Fibroblast of skin of back (primary cell): Measurements from ENCODE around the gene PPFIBP1. TPM values are rescaled to one million over a fixed set of nuclear protein-coding genes. Genes with fewer than 3 reads are reported as not detected.

Experiments used
- DNase-seq: peaks from one replicate; pipeline ENCODE4 v3.0.0-alpha.2; 2013
- polyA plus RNA-seq, 2 experiments: library from polyadenylated mRNA; unstranded; fragments of 120-200 nt; gene quantifications; one replicate each; pipeline ENCODE4 v1.2.1, GENCODE V29; 2013; ENCODE audit not compliant: insufficient read length in 2 of 2

The PPFIBP1 gene
- 53.2 TPM for polyA plus RNA-seq (2013, experiment 1 of 2; ENCODE audit: insufficient read length)
- 41.2 TPM for polyA plus RNA-seq (2013, experiment 2 of 2; ENCODE audit: insufficient read length)

DNA sequence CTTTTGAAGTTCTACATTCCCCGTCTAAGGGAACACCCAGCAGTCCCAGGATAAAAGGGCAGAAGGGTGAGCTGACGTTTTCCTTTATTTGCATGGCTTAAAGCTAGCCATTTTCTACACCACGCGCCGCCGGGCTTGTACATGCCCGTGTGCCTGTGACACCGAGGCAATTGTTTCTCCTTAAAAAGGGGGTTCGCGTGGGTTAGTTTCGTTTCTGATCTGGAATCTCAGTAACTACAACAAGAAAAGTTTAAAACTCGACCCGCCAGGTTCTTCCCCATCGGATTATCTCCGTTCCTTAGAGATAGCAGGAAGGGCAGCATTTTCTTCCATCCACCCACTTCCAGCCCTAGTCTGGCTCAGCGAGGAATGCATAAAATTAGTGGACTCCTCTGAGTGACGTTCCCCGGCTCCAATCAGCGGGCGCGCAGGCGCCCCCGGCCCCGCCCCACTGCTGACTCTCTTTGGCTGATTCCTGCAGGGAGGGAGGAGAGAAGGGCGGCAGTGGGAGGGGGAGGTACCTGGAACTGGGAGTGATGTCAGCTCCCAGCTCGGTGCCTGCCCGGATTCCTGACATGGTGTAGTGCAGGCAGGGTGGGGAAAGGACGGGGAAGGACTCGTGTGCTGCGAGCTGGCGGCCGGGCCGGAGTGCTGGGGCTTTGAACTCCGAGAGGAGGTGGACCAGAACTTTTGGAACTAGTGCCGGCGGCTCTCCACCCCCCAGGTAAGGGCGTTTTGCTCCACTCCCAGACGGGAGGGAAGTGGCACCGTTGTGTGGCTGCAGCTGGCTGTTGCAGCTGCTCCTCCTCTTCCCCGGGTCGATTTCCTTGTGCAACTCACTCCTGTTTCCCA lies at the start of gene PPFIBP1:
PPFIBP1 (plus strand) TSS at position 565 of the 852 bp plus-strand sequence. CDS start 109,191 bp downstream, outside the sequence.
- peak; percentile 99 for DNase-seq

DNA sequence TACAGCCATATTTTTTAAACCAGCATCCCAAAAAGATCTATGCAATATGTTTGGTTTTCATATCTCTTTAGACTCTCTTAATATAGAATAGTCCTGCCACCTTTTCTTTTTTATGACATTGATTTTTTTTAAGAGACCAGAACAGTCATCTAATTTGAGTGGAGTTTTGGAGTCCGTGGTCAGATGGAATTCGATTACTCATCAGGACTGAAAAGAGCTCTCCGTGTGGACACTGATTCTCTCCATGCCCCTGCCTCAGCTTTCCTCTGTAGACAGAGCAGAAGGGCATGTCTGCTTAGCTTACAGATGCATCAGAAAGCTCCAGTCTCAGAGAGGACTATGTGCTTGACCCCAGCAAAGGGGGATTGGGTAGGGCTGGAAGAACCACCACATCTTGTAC lies 49.7 kb upstream of the PPFIBP1 start:
- DNase-seq = peak; percentile 89

DNA sequence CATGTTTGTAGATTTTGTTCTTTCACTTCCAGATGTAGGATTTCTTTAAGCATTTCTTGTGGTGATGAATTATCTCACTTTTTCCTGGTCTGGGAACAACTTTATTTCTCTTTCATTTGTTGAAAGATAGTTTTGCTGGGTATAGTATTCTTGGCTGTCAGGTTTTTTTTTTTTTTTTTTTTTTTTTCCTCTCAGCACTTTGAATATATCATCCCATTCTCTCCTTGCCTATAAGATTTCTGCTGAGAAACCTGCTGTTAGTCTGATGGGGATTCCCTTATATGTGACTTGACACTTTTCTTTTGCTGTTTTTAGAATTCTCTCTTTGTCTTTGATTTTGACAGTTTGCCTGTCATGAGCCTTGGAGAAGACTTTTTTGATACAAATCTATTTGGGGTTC lies 47.0 kb upstream of the PPFIBP1 start:
- DNase-seq = no peak

DNA sequence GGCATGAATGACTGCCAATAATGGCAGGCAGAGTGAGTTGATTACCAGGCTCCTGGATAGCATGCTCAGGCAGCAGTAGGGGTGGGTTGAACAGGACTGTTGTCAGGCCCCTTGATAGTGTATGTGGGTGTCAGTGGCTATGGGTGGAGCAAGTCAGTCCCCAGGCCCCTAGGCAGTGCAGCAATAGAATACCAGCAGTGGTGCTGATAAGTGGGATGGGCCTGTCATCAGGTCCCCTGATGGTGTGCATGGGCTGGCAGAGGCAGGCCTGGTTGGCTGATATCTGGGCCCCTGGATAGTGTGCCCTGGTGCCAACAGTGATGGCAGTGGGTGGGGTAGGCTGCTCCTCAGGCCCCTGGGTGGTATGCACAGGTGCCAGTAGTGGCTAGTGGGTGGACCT lies 45.1 kb upstream of the PPFIBP1 start:
- no peak for DNase-seq

DNA sequence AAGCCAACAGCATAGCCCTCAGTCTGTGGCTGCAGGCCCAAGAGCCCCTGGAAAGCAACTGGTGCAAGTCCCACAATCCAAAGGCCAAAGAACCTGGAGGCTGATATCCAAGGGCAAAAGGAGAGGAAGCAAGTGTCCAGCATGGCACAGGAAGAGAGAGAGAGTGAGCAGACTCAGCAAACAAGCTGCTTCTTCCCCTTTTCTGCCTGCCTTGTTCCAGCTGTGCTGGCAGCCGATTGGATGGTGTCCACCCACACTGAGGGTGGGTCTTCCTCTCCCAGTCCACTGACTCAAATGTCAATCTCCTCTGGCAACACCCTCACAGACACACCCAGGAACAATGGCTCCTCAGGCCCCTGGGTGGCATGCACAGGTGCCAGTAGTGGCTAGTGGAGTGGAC lies 44.0 kb upstream of the PPFIBP1 start:
- no peak for DNase-seq

DNA sequence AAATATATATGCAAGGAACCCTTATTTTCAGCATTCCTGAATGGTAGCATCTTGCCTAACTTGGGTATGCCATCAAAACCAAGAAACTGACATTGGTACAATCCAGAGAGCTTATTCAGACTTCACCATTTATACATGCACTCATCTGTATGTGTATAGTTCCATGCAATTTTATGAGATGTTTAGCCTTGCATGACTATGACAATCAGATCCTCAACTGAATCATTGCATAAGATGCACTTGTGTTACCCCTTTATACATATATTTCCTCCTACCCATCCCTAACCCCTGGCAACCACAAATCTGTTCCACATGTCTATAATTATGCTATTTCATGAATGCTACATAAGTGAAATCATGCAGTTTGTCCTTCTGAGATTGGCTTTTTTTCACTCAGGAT lies 37.0 kb upstream of the PPFIBP1 start:
- DNase-seq = no peak

GRCh38 chr12:27488479-27488878 lies 35.5 kb upstream of the PPFIBP1 start:
- no peak for DNase-seq

GRCh38 chr12:27491226-27491625 lies 32.8 kb upstream of the PPFIBP1 start:
- no peak for DNase-seq

DNA sequence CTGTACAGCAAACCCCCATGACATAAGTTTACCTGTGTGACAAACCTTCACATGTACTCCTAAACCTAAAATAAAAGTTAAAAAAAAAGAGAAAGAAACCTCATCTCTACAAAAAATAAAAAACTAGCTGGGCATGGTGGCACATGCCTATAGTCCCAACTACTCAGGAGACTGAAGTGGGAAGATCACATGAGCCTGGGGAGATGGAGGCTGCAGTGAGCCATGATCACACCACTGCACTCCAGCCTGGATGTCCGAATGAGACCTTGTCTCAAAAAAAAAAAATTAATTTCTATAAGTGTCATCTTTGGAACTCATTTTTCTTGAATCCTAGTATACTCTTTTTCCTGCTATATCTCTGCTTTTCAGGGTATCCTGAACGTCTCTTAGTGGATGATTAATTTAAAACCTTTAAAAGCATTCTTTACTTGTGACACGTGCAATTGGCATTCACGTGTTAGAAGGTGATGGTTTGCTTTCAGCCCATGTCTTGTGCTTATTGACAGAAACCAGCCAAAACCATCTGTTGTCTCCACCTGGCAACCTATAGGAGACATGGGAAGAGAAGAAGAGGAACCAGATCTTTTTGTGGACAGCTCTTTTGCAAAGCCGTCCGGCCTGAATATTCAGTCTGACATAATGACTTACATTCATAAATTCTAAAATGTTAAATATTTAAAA lies 30.6 kb upstream of the PPFIBP1 start:
- DNase-seq = peak; percentile 15

- no peak for DNase-seq
Observed at GRCh38 chr12:27497446-27497845, 26.6 kb upstream of the PPFIBP1 start.

DNA sequence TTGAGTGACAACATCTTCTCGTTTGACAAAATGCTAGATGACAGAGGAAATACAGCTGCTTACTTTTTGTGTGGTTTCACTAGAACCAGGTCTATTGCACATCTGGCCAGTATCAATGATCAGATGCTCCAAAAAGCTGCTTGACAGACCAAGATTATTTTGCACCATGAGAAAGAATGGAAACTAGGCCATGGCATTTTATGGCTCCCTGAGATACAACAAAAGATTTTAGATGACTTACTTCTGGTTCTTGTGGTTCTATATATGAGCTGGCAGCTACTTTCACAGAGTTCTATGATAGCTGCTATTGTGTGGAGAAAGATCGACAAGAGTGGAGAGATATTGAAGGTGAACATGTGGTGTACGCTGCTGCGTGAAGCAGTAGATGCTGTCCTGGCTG lies 25.9 kb upstream of the PPFIBP1 start:
- no peak for DNase-seq

- DNase-seq = no peak
Observed at GRCh38 chr12:27498761-27499160, 25.2 kb upstream of the PPFIBP1 start.

GRCh38 chr12:27499377-27499776 lies 24.6 kb upstream of the PPFIBP1 start:
- DNase-seq = no peak

- DNase-seq = no peak
Observed at GRCh38 chr12:27500546-27500945, 23.5 kb upstream of the PPFIBP1 start.

DNA sequence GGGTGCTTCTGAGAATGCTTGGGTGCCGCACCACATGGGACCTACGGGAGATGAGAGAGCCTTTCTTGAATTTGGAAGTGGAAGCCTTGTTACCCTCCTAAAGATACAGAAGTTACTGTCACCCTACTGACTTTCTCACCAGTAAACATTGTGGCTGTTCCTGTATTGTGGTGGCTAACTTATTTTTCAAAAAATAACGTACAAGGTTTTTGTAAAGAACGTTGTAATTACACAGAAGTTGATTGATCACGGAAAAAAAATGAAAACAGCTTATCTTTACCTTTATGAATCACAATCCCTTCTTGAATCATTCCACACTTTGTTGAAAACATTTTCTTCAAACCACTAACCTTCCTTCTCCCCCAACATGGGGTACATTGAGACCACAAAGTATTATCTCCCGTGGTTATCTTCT lies 22.0 kb upstream of the PPFIBP1 start:
- DNase-seq = no peak

GRCh38 chr12:27504507-27504906 lies 19.5 kb upstream of the PPFIBP1 start:
- DNase-seq = peak; percentile 51

DNA sequence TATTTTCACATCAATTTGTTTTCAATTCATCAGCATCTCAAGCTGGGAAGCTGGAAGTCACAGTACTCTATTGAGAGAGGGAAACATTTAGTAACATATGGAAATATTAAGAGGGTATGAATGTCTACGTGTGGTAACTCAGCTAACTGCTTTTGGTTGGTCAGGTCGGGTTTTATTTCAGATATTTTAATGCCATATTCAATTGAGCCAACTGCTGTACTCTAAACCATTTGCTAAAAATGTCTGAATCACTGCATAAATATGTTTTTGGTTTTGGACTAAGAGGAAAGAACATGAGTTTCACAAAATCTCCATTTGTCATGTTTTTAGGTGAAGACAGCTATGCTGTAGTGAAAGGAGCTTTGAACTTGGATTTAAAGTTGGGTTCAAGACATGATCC lies 18.9 kb upstream of the PPFIBP1 start:
- peak; percentile 87 for DNase-seq

DNA sequence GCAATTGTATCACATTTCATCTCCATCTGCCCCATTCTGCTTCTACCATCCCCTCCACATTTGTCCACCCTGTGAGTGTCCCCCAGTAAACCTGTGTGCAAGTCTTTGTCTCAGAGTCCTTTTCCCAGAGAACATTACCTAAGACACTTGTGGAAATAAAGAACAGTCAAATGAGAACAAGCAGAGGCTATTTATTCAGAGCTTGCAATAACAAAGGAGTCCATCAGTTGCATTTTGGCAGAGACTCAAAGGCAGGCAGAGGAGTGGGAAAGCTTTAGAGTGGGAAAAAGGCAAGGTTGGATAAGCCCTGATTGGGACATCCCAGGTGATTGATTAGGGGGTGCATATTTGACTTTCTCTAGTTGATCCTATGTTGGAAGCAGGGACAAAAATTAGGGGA lies 18.2 kb upstream of the PPFIBP1 start:
- DNase-seq = peak; percentile 34

DNA sequence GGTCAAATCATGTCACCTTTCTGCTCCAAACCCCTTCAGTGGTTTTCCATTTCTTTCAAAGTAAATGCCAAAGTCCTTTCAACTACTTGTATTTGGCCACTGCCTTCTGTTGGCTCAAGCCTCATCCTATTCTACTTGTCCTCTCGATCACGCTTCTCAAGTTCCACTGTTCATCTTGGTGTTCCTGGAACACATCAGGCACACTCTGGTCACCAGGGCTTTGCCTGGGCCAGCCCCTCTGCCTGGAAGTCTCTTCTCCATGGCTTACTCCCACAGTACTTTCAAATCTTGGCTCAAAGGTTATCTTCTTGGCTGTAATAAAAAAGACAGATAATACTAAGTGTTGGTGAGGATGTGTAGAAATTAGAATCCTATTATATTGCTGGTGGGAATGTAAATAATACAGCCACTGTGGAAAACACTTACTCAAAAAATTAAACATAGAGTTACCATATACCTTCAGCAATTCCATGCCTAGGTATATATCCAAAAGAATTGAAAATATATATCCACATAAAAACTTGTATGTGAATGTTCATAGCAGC lies 17.3 kb upstream of the PPFIBP1 start:
- no peak for DNase-seq

DNA sequence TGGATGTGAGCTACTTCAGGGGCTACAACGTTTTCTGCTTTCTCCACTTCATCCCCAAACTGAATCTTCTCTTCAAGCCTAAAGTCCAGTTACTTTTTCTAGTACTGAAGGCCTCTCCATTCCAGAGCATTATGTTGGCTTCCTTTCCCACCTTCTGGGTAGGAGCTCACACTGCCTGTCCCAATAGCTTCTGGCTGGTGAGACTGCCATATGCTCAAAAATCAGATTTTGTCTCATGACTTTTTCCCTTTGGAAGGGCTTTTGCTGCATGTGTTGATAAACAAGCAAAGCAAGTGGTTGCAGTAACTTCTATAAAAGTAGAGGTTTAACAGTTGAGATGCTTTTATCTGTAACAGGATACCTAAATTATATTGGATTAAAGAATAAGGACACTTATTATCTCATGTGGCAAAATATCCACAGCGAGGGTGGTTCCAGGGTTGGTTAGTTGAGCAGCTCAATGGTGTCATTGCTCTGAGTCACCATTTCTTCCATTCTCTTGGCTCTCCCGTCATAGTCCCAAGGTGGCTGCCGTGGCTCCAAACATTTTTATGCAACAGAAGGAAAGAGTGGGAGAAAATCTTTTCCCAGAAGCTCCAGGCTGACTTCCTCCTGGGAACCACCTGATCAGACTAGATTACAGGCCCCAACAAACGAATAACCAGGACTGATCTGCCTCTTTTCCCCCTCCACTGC lies 15.1 kb upstream of the PPFIBP1 start:
- DNase-seq = no peak

DNA sequence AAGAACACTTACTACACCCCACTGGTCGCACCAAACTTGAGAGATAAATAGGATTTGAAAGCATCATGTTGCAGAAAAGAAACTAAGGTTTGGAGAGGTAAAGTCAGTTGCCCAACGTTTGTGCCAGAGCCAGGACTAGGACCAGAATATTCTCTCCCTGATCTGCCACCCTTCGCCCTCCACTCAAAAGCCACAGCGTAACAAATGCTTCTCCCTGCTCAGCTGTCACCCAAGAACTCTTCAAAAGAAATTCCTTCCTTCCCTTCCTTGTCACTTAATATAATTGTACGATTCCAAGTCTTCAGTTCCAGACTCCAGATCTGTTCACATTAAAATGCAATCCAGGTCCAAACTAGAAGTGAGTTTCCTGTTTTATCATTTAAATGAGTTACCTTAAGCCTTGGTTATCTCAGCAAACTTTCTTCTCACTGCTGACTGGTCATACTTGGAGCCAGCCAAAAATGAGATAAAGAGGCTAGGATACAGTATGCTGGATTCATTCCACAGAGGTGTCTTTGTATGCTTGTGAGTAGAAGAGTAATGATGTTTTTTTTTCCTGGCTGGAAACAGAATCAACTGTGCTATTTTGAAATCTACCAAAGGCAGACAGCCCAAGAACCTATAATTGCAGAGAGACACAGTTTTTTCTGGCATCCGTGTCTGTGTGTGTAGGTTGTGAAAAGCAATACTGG lies 12.8 kb upstream of the PPFIBP1 start:
- no peak for DNase-seq

- no peak for DNase-seq
Observed at GRCh38 chr12:27511723-27512045, 12.3 kb upstream of the PPFIBP1 start.
